Neural progenitor cell (in vitro differentiated cells): ENCODE measurements around the gene CIBAR2.

Source experiments
- CTCF ChIP-seq: fragments of 200-600 bp; sonication (generic); IDR thresholded peaks from 2 replicates; pipeline ENCODE4 v1.5.1; 2017; ENCODE audit warnings: antibody characterized with exemption, mild to moderate bottlenecking
- EZH2phosphoT487 ChIP-seq: fragments of 200-600 bp; sonication (generic); IDR thresholded peaks from 2 replicates; pipeline ENCODE4 v1.6.1; 2017; ENCODE audit warnings: antibody characterized with exemption

GRCh38 chr16:85056211-85056748 is 56.0 kb downstream of the CIBAR2 start:
- TF ChIP-seq CTCF (peak; percentile 47), EZH2phosphoT487 (no peak)
